ENCODE results near the gene SEMA6B.

SEMA6B gene

GRCh38 chr19:4506449-4507149, 52.9 kb downstream of the SEMA6B start:
- no peak overlapping the region for H3K27ac ChIP-seq (ENCODE audit: low read depth, low read length)

GRCh38 chr19:4505570-4506448, 53.7 kb downstream of the SEMA6B start:
- Histone ChIP-seq H3K4me3 (ENCODE audit: low read length) (no peak overlapping the region), H3K18ac (ENCODE audit: low read length) (no peak overlapping the region), H3K4me1 (ENCODE audit: control insufficient read depth, low read depth, low read length) (no peaks in the 10 kb centered on the region), H3K4ac (ENCODE audit: low read depth, low read length) (no peak overlapping the region), H3K56ac (ENCODE audit: low read length) (no peak overlapping the region), H4K5ac (ENCODE audit: low read length) (no peak overlapping the region), H3K79me2 (ENCODE audit: control insufficient read depth, insufficient read depth, low read length) (no peaks in the 10 kb centered on the region), H3K27ac (ENCODE audit: low read depth, low read length) (no peak overlapping the region), H3K4me2 (ENCODE audit: low read length) (no peak overlapping the region), H2BK120ac (ENCODE audit: low read depth, low read length) (no peak overlapping the region), H2BK5ac (ENCODE audit: low read length) (no peak overlapping the region), H2AK5ac (ENCODE audit: low read length) (no peak overlapping the region), H3K9ac (ENCODE audit: low read length) (no peak overlapping the region), H3K27me3 (ENCODE audit: insufficient read depth, low read length, poor library complexity) (no peaks in the 10 kb centered on the region), H3K79me1 (ENCODE audit: low read length) (no peaks in the 10 kb centered on the region), H2BK15ac (replicated peaks; ENCODE audit: low read depth) (no peak overlapping the region), H4K8ac (ENCODE audit: low read depth, low read length) (no peak overlapping the region), H3K23ac (ENCODE audit: low read length) (no peak overlapping the region), H3K36me3 (ENCODE audit: control insufficient read depth, insufficient read depth, low read length) (peaks cover 7% of the 10 kb centered on the region)
- no CpG with 5 or more reads among the region's 34 CpGs for WGBS (ENCODE audit: extremely low coverage, insufficient coverage, low lambda C conversion rate)
- no peak for DNase-seq

More at GRCh38 chr19:4506449-4507149, 52.9 kb downstream of the SEMA6B start:
- no peaks in the 10 kb centered on the region for H3K79me1 ChIP-seq (ENCODE audit: low read length)
- no peak overlapping the region for H3K4me3 ChIP-seq (ENCODE audit: low read length)
- H3K23ac ChIP-seq (ENCODE audit: low read length): no peak overlapping the region
- no peak overlapping the region for H3K56ac ChIP-seq (ENCODE audit: low read length)
- no peak overlapping the region for H4K8ac ChIP-seq (ENCODE audit: low read depth, low read length)
- no peak overlapping the region for H3K4ac ChIP-seq (ENCODE audit: low read depth, low read length)
- H2BK15ac ChIP-seq (replicated peaks; ENCODE audit: low read depth): no peak overlapping the region
- no peaks in the 10 kb centered on the region for H3K4me1 ChIP-seq (ENCODE audit: control insufficient read depth, low read depth, low read length)
- no peak overlapping the region for H2AK5ac ChIP-seq (ENCODE audit: low read length)
- H3K18ac ChIP-seq (ENCODE audit: low read length): no peak overlapping the region
- H2BK120ac ChIP-seq (ENCODE audit: low read depth, low read length): no peak overlapping the region
- DNase-seq: no peak
- H3K36me3 ChIP-seq (ENCODE audit: control insufficient read depth, insufficient read depth, low read length): peaks cover 2% of the 10 kb centered on the region
- H3K79me2 ChIP-seq (ENCODE audit: control insufficient read depth, insufficient read depth, low read length): no peaks in the 10 kb centered on the region
- no peak overlapping the region for H4K5ac ChIP-seq (ENCODE audit: low read length)
- no peak overlapping the region for H3K4me2 ChIP-seq (ENCODE audit: low read length)
- no peaks in the 10 kb centered on the region for H3K27me3 ChIP-seq (ENCODE audit: insufficient read depth, low read length, poor library complexity)
- no peak overlapping the region for H3K9ac ChIP-seq (ENCODE audit: low read length)
- H2BK5ac ChIP-seq (ENCODE audit: low read length): no peak overlapping the region
- WGBS (ENCODE audit: extremely low coverage, insufficient coverage, low lambda C conversion rate): no CpG with 5 or more reads among the region's 17 CpGs

- DNase-seq: no peak
- Histone ChIP-seq H3K4me1 (ENCODE audit: control insufficient read depth, low read depth, low read length) (no peaks in the 10 kb centered on the region), H3K79me1 (ENCODE audit: low read length) (no peaks in the 10 kb centered on the region), H3K27ac (ENCODE audit: low read depth, low read length) (no peak overlapping the region), H3K27me3 (ENCODE audit: insufficient read depth, low read length, poor library complexity) (no peaks in the 10 kb centered on the region), H3K18ac (ENCODE audit: low read length) (no peak overlapping the region), H2AK5ac (ENCODE audit: low read length) (no peak overlapping the region), H3K36me3 (ENCODE audit: control insufficient read depth, insufficient read depth, low read length) (peaks cover 8% of the 10 kb centered on the region), H3K4me3 (ENCODE audit: low read length) (no peak overlapping the region), H3K23ac (ENCODE audit: low read length) (no peak overlapping the region), H3K4me2 (ENCODE audit: low read length) (no peak overlapping the region), H3K9ac (ENCODE audit: low read length) (no peak overlapping the region), H4K8ac (ENCODE audit: low read depth, low read length) (no peak overlapping the region), H3K79me2 (ENCODE audit: control insufficient read depth, insufficient read depth, low read length) (no peaks in the 10 kb centered on the region), H3K4ac (ENCODE audit: low read depth, low read length) (no peak overlapping the region), H4K5ac (ENCODE audit: low read length) (no peak overlapping the region), H3K56ac (ENCODE audit: low read length) (no peak overlapping the region), H2BK5ac (ENCODE audit: low read length) (no peak overlapping the region), H2BK120ac (ENCODE audit: low read depth, low read length) (no peak overlapping the region), H2BK15ac (replicated peaks; ENCODE audit: low read depth) (no peak overlapping the region)
- no CpG with 5 or more reads among the region's 15 CpGs for WGBS (ENCODE audit: extremely low coverage, insufficient coverage, low lambda C conversion rate)
Observed at GRCh38 chr19:4504891-4505569, 54.5 kb downstream of the SEMA6B start.

GRCh38 chr19:4504297-4504701, 55.2 kb downstream of the SEMA6B start:
- H3K79me1 ChIP-seq (ENCODE audit: low read length): no peaks in the 10 kb centered on the region
- no peak overlapping the region for H2AK5ac ChIP-seq (ENCODE audit: low read length)
- H4K5ac ChIP-seq (ENCODE audit: low read length): no peak overlapping the region
- H4K8ac ChIP-seq (ENCODE audit: low read depth, low read length): no peak overlapping the region
- no peaks in the 10 kb centered on the region for H3K4me1 ChIP-seq (ENCODE audit: control insufficient read depth, low read depth, low read length)
- peaks cover 8% of the 10 kb centered on the region for H3K36me3 ChIP-seq (ENCODE audit: control insufficient read depth, insufficient read depth, low read length)
- no peak overlapping the region for H3K27ac ChIP-seq (ENCODE audit: low read depth, low read length)
- no peak for DNase-seq
- no peak overlapping the region for H3K23ac ChIP-seq (ENCODE audit: low read length)
- H3K27me3 ChIP-seq (ENCODE audit: insufficient read depth, low read length, poor library complexity): no peaks in the 10 kb centered on the region
- WGBS (ENCODE audit: extremely low coverage, insufficient coverage, low lambda C conversion rate): no CpG with 5 or more reads among the region's 23 CpGs
- no peak overlapping the region for H3K9ac ChIP-seq (ENCODE audit: low read length)
- H3K4me3 ChIP-seq (ENCODE audit: low read length): no peak overlapping the region
- H3K79me2 ChIP-seq (ENCODE audit: control insufficient read depth, insufficient read depth, low read length): no peaks in the 10 kb centered on the region
- no peak overlapping the region for H2BK15ac ChIP-seq (replicated peaks; ENCODE audit: low read depth)
- no peak overlapping the region for H2BK5ac ChIP-seq (ENCODE audit: low read length)
- H3K56ac ChIP-seq (ENCODE audit: low read length): no peak overlapping the region
- H3K4me2 ChIP-seq (ENCODE audit: low read length): no peak overlapping the region
- no peak overlapping the region for H2BK120ac ChIP-seq (ENCODE audit: low read depth, low read length)
- no peak overlapping the region for H3K4ac ChIP-seq (ENCODE audit: low read depth, low read length)
- no peak overlapping the region for H3K18ac ChIP-seq (ENCODE audit: low read length)

GRCh38 chr19:4503825-4504170, 55.7 kb downstream of the SEMA6B start:
- H2BK5ac ChIP-seq (ENCODE audit: low read length): no peak overlapping the region
- no CpG with 5 or more reads among the region's 10 CpGs for WGBS (ENCODE audit: extremely low coverage, insufficient coverage, low lambda C conversion rate)
- H3K27ac ChIP-seq (ENCODE audit: low read depth, low read length): no peak overlapping the region

More at GRCh38 chr19:4503825-4504170, 55.7 kb downstream of the SEMA6B start:
- H3K18ac ChIP-seq (ENCODE audit: low read length): no peak overlapping the region
- H4K5ac ChIP-seq (ENCODE audit: low read length): no peak overlapping the region
- no peak overlapping the region for H3K4me3 ChIP-seq (ENCODE audit: low read length)
- H3K56ac ChIP-seq (ENCODE audit: low read length): no peak overlapping the region
- no peaks in the 10 kb centered on the region for H3K27me3 ChIP-seq (ENCODE audit: insufficient read depth, low read length, poor library complexity)
- H3K36me3 ChIP-seq (ENCODE audit: control insufficient read depth, insufficient read depth, low read length): peaks cover 8% of the 10 kb centered on the region
- no peaks in the 10 kb centered on the region for H3K79me1 ChIP-seq (ENCODE audit: low read length)
- no peak overlapping the region for H3K4me2 ChIP-seq (ENCODE audit: low read length)
- H3K23ac ChIP-seq (ENCODE audit: low read length): no peak overlapping the region
- H4K8ac ChIP-seq (ENCODE audit: low read depth, low read length): no peak overlapping the region
- no peak for DNase-seq
- no peak overlapping the region for H3K4ac ChIP-seq (ENCODE audit: low read depth, low read length)
- no peak overlapping the region for H2AK5ac ChIP-seq (ENCODE audit: low read length)
- no peak overlapping the region for H2BK120ac ChIP-seq (ENCODE audit: low read depth, low read length)
- no peaks in the 10 kb centered on the region for H3K79me2 ChIP-seq (ENCODE audit: control insufficient read depth, insufficient read depth, low read length)
- no peaks in the 10 kb centered on the region for H3K4me1 ChIP-seq (ENCODE audit: control insufficient read depth, low read depth, low read length)
- H3K9ac ChIP-seq (ENCODE audit: low read length): no peak overlapping the region
- H2BK15ac ChIP-seq (replicated peaks; ENCODE audit: low read depth): no peak overlapping the region

All from mesendoderm (in vitro differentiated cells).